LNCaP clone FGC (cell line): ENCODE measurements around the gene BCAR1.
A peak's percentile ranks its signal among the peaks of the same experiment; 100 is the strongest.

ENCODE experiments used
- DNase-seq: peaks from one replicate; pipeline ENCODE4 v3.0.0-alpha.2; 2011; ENCODE audit warnings: low read depth
- H3K4me3 ChIP-seq: 2 replicates; pipeline ENCODE4 v1.5.1; 2011; ENCODE audit warnings: mild to moderate bottlenecking, low read depth, low read length, control low read depth
- CTCF ChIP-seq: IDR thresholded peaks from 2 replicates; pipeline ENCODE4 v1.5.1; 2012; ENCODE audit warnings: mild to moderate bottlenecking; ENCODE audit not compliant: control insufficient read depth, insufficient read depth; ENCODE audit errors: extremely low read depth

Gene BCAR1

GRCh38 chr16:75254359-75254837 lies 3.0 kb upstream of the BCAR1 start:
- TF ChIP-seq CTCF, result no peak
- no peak overlapping the region for H3K4me3 ChIP-seq
- peak; percentile 90 for DNase-seq

- no peak for DNase-seq
- TF ChIP-seq CTCF, result no peak
- H3K4me3 ChIP-seq, result no peak overlapping the region
These were observed 1.8 kb upstream of the BCAR1 start for GRCh38 chr16:75252946-75253911.

GRCh38 chr16:75252049-75252864 lies 833 bp upstream of the BCAR1 start:
- no peak for TF ChIP-seq CTCF
- no peak for DNase-seq
- H3K4me3 ChIP-seq, result peak overlapping the region; percentile 22

GRCh38 chr16:75250809-75251279 lies 580 bp downstream of the BCAR1 start:
- no peak for TF ChIP-seq CTCF
- DNase-seq, result no peak
- peak overlapping the region; percentile 77 for H3K4me3 ChIP-seq

GRCh38 chr16:75250089-75250808 lies 1.2 kb downstream of the BCAR1 start:
- peak overlapping the region; percentile 77 for H3K4me3 ChIP-seq
- no peak for TF ChIP-seq CTCF
- DNase-seq, result no peak

- H3K4me3 ChIP-seq, result peak overlapping the region; percentile 77
- TF ChIP-seq CTCF, result no peak
- DNase-seq, result no peak
These were observed 2.0 kb downstream of the BCAR1 start for GRCh38 chr16:75249441-75249840.
